Tongue (tissue), 2 donors: ENCODE results near the gene DMAP1. TPM values are rescaled to one million over a fixed set of nuclear protein-coding genes. Genes with fewer than 3 reads are reported as not detected.
"Not testable (repeated sequence)": the region's sequence is repeated elsewhere in the genome, so short reads cannot be mapped to it uniquely, and the experiment has no call there.

Source experiments
- DNase-seq: peaks from one replicate; pipeline ENCODE4 v3.0.0-alpha.2; 2015
- total RNA-seq: library from RNA; depleted of rRNA; stranded (reverse); fragments of >200 nt; gene quantifications from one replicate; pipeline ENCODE4 v1.2.3, GENCODE V29; 2014

The DMAP1 gene
- 35.6 TPM for total RNA-seq

DNA sequence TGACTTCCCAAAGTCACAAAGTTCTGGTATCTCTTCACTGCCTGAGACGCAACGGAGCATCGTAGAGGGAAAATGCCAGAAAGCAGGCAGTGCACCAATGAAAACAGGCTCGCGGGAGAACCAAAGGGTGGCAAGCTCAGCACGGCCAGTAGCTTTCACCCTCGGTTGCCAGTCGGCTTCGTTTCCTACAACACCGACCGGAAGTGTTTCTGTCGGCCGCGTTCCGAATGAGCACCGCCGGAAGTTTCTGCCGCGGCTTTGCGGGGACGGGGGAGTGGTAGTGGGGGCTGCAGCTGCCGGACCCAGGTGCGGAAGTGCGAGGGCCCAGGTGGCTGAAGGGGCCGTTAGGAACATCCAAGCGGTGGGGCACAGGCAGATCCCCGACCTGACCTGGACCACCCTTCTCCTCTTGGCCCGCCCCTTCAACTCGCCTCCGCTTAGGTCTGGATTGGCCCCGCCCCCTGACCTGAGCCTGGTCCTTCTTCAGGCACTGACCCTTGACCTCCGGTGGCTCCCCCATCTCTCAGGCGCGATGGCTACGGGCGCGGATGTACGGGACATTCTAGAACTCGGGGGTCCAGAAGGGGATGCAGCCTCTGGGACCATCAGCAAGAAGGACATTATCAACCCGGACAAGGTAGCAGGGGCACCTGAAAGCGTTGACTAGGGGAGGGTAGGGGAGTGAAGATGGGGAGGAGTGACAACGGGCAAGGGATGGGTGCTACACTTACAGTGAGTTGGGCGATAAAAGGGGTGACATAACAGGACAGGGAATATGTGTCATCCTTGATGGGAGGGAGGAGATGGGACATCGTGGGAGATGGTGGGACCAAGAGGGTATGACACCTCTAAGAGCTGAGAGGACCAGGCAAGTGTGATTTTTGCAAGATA is at the start of gene DMAP1:
Gene DMAP1 (plus strand): TSS at position 250 of the 891 bp plus-strand sequence. CDS start 283 bp downstream, at position 533.
- peak; percentile 93 for DNase-seq

DNA sequence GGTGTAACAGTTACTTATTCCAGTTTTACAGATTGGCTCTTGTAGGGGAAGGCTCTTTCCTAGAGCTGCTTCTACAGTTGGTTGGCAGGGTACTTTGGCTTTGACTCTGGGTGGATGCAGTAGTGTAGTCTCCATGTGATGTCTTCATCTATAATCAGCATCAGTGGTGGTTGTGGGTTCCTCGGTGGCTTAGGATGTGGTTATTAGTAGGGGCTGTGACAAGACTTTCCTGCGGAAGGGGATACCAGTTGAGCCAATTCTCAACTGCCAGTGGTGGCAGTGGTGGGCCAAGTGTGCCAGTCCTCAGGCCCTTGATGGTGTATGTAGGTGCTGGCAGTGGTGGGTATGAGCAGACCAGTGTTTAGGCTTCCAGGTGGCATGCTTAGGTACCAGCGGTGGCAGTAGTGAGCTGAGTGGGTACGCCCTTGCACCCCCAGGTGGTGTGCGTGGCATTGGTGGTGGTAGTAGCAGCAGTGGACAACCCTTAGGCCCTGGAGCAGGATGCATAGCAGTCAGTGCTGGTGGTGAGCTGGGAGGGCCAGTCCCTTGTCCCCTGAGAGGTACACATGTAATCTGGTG is 44.7 kb upstream of the DMAP1 start:
- DNase-seq: no peak

GRCh38 chr1:44170281-44170823 is 42.9 kb upstream of the DMAP1 start:
- DNase-seq: no peak

DNA sequence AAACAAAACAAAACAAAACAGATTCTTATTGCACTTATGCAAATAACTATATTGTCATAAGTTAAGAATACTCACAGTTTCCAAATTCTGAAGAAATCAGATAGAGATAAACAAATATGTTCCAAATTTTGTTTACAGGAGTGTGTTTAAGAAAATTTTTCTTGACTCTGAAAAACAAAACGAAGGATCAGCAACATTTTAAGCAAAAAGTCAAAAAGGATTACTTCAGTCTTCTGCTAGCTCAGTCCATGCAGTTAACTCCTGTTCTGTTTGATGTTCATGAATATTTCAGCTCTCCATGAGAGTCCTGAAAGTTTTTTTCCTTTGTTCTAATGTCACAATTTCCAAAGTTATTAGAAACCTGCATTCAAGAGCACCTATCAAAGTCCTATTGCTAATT is 38.6 kb upstream of the DMAP1 start:
- DNase-seq: no peak

GRCh38 chr1:44200336-44200735 is 12.9 kb upstream of the DMAP1 start:
- no peak for DNase-seq

DNA sequence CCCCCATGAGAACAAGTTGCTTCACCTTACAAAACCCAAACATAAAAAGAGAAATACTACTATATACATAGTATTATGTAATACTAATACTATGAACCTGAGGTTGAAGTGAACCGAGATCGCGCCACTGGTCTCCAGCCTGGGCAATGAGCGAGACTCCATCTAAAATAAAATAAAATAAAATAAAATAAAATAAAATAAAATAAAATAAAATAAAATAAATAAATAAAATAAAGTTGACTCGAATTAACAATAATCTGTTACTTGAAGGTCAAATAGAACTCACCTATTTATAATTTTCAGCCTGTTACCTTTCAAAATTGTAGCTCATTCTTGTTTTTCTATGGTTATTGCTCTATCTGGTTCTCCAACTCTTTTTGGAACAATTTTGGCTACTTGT is 6.7 kb upstream of the DMAP1 start:
- DNase-seq: not testable (repeated sequence)

GRCh38 chr1:44208226-44208625 is 5.0 kb upstream of the DMAP1 start:
- no peak for DNase-seq

- DNase-seq: no peak
Observed at GRCh38 chr1:44210595-44210994, 2.7 kb upstream of the DMAP1 start.

- no peak for DNase-seq
Observed at GRCh38 chr1:44212355-44213221, 683 bp upstream of the DMAP1 start.

- DNase-seq: peak; percentile 83
Observed at GRCh38 chr1:44217809-44218410, 4.6 kb downstream of the DMAP1 start.

- no peak for DNase-seq
Observed at GRCh38 chr1:44218503-44219300, 5.4 kb downstream of the DMAP1 start.

- DNase-seq: no peak
Observed at GRCh38 chr1:44219301-44219626, 6.0 kb downstream of the DMAP1 start.

GRCh38 chr1:44220001-44220751 is 6.9 kb downstream of the DMAP1 start:
- DNase-seq: no peak

- no peak for DNase-seq
Observed at GRCh38 chr1:44220755-44221154, 7.5 kb downstream of the DMAP1 start.

DNA sequence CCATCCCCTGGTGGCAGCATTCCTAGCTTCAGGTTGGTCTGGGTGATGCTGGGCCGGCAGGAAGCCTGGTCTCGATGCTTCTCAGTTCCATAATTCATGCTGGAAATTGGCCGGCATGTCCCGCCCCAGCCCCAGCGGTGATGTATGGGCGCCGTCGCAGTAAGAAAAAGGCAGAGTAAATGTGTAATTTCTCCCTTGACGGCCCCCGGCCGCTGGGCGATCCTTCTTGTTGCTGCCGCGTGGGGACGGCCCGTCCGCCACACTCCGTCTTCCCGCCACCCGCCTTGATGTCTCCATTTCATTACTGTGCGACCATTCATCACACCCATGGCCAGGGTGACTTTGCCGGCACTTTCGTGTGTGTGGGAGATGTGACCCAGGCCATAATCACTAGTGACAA is 8.5 kb downstream of the DMAP1 start:
- DNase-seq: no peak

DNA sequence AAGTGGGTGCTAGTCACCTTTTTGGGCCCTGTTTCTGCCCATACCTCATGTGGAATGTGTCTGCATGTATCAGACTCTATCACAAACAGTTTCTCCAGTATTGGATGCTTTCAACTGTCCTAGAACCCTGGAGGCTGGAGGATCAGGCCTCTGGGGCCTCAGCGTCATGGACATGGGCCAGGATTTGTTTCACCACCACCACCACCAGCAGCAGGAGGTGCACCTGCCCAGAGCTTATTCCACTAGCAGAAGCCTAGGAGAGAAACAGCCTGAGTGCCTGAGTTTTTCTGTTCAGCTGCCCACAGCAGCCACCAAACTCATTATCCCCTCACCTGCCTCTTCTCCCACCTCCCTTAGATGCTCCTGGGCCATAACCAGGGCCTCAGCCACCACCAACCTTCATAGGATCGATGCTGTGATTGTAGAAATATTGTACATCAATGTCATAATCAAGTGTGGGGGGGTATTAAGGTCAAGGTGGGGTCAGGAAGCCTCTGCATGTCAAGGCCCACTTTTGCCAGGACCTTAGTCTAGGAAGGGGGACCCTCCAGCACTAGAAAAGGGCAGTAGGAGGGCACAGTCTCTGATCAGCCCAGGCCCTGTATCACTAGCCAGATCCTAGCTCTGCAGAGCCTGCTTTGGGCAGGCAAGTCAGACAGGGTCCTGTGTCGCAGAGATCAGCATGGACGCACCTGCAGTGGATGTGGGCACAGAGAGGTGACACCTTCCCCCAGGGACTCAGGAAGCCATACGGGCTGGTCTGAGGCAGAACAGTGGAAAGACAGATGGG is 9.3 kb downstream of the DMAP1 start:
- DNase-seq: no peak

DNA sequence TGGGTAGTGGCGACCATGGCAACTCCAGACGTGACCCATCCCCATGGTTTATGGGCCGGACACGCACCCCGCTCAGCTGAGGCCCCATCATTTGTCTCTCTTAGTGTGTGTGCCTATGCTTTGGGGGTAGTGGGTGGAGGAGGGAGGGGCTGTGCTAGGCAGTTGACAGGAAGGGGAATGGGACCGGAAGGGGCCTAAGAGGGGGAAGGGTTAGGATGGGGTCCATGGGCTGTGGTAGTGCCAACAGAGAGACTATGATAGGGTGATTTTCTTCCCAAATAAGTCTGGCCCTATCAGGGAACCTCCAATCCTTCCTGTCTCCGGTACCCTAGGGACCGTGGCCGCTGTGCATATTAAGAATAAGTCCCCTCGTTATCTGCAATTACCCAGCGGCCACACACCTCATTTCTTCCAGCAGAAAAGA is 9.9 kb downstream of the DMAP1 start:
- no peak for DNase-seq

DNA sequence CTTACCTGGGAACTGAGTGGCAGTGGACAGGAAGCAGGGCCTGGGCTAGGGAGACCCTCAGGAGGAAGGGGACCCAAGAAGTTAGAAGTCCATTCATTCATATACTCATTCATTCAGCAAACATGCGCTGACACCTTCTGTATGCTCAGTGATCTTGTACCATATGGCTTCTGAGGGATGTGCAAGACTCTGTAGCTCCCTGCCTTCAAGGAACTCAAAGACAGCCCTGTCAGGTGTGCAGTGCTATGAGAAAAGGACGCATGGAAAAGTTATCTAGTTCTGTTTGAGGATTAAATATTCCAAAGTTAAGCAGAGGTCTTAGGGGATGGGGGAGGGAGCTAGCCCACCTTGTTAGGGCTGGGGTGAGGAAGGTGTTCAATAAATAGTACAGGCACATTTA is 12.5 kb downstream of the DMAP1 start:
- DNase-seq: no peak

DNA sequence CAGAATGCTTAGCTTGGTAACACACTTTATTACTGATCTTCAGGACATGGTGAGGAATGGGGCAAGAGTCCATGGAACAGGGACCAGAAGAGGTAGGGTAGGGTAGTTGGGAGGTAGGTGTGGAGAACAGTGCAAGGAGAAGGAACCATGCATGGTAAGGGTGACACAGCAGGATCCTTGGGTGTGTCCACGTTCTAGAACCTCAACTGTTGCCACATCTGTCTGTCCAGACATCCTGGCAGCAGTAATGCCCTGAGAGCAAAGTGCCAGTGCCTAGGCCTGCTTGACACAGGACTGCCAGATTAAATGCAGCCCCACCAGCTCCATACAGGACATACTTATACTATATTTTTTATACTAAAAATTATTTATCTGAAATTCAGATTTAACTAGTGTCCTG is 13.9 kb downstream of the DMAP1 start:
- no peak for DNase-seq

- DNase-seq: no peak
Observed at GRCh38 chr1:44228218-44228617, 14.9 kb downstream of the DMAP1 start.
